ENCODE results near the gene SPIN2A.
"Not testable (repeated sequence)": the region's sequence is repeated elsewhere in the genome, so short reads cannot be mapped to it uniquely, and the experiment has no call there.

Gene SPIN2A

DNA sequence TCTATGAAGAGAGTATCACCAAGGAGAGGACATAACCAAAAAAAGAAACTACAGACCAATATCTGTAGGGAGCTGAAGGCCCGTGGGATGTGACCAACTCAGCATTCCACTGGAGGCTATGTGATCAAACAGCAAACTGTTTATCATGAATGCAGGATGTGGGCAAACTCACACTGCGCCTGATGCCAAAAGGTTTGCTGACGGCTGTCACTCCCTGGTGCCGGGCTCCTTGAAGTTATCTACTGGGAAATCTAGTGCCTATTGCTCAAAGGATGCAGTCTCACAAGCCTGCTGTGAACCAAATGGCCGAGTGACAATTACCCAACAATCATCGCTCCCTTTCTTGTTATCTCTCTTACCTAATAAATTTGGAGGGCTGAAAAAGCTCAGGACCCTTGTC lies 34.3 kb downstream of the SPIN2A start:
- not testable (repeated sequence) for DNase-seq (ENCODE audit: low read depth)
